Stimulated activated CD4-positive, alpha-beta T cell treated with anti-CD3 and anti-CD28 coated beads, Interleukin-2, amount 100 ng/mL, for 48 hours (primary cell): ENCODE measurements around the gene ZCCHC7.
"Not testable (repeated sequence)": the region's sequence is repeated elsewhere in the genome, so short reads cannot be mapped to it uniquely, and the experiment has no call there.

ENCODE experiments used
- DNase-seq, 2 donors: peaks; one replicate each; pipeline ENCODE4 v3.0.0-alpha.2; 2020

Gene ZCCHC7

GRCh38 chr9:37381094-37381741, 260.8 kb downstream of the ZCCHC7 start:
- no peak for DNase-seq

GRCh38 chr9:37382161-37382981, 262.0 kb downstream of the ZCCHC7 start:
- DNase-seq = no peak

DNA sequence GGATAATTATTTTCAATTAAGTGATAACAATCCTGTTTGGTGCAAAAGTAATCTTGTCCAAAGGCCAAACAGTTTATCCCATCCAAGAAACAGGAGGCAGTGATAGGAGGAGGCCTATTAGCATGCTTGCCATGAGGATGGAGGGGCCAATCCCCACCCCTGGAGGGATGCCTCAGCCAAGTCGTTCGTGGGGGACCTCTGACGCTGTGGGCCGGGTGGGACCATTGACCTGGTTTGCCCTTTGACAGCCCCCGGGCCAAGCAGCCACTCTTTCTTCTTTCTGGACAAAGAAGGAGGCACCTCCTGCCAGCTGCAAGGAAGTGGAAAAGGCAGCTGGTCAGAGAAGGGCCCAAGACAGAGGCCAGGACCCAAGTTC, 262.6 kb downstream of the ZCCHC7 start:
- no peak for DNase-seq

GRCh38 chr9:37383393-37383792, 263.0 kb downstream of the ZCCHC7 start:
- no peak for DNase-seq

- no peak for DNase-seq
These were observed 263.7 kb downstream of the ZCCHC7 start for GRCh38 chr9:37383876-37384746.

- no peak for DNase-seq
These were observed 264.9 kb downstream of the ZCCHC7 start for GRCh38 chr9:37385286-37385685.

GRCh38 chr9:37386988-37387387, 266.6 kb downstream of the ZCCHC7 start:
- no peak for DNase-seq

GRCh38 chr9:37390759-37391158, 270.4 kb downstream of the ZCCHC7 start:
- no peak for DNase-seq

GRCh38 chr9:37392272-37392671, 271.9 kb downstream of the ZCCHC7 start:
- no peak for DNase-seq

- DNase-seq = no peak
These were observed 274.9 kb downstream of the ZCCHC7 start for GRCh38 chr9:37395229-37395628.

DNA sequence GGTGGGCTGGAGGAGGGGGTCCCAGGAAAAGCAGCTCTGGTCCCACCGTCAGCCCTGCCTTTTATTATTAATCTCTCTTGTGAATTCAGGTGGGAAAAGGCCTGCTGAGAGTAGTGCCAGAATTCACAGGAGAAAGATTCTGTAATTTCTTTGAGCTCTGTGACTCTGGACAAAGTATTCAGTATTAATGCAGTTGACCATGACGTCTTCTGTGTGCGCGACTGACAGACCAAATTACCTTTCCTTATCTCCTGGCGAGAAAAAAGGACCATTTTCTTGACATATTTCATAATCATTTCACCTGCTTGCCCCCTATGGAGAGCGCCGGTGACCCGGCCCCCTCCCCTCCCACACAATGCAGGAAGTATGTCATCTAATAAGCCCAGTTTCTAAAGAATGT, 275.3 kb downstream of the ZCCHC7 start:
- no peak for DNase-seq

- DNase-seq = not testable (repeated sequence)
These were observed 277.6 kb downstream of the ZCCHC7 start for GRCh38 chr9:37397948-37398347.

GRCh38 chr9:37398464-37399025, 278.2 kb downstream of the ZCCHC7 start:
- no peak for DNase-seq

- DNase-seq = no peak
These were observed 279.0 kb downstream of the ZCCHC7 start for GRCh38 chr9:37399336-37399735.

GRCh38 chr9:37404590-37404989, 284.2 kb downstream of the ZCCHC7 start:
- no peak for DNase-seq

DNA sequence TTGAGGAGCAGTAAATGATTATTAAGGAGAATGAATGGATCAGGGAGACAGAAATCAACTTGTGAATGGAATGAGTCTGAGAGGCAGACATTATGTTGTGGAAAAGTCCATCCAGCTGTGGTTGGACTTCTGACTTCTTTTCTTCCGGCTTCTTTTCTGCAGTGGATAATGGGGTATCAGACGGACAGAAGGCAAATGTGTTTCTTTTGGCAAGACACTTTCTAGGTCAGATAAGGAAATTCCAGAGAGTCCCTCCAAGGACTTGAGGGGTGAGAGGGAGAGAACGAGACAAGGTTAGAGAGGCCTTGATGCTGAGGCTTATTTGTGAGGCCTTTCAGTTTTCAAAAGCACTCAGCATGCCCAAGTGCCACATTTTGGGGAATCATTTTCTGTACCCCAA, 285.0 kb downstream of the ZCCHC7 start:
- DNase-seq = no peak

DNA sequence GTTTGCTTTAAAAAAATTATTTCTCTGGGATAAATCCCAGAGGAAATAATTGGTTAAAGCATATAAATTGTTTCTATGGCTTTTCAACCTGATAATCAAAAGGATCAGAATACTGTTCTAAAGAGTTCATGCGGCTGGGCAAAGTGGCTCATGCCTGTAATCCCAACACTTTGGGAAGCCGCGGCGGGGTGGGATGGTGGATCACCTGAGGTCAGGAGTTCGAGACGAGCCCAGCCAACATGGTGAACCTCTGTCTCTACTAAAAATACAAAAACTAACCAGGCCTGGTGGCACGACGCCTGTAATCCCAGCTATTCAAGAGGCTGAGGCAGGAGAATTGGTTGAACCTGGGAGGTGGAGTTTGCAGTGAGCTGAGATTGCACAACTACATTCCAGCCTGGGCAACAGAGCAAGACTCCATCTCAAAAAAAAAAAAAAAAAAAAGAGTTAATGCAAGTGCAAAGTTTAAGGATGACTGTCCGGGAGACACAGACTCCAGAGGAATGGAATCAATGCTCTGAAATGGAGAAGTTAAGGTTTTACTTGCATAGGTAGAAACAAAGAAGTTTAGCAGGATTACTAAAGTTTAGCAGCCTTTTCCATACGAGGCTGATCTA, 285.5 kb downstream of the ZCCHC7 start:
- DNase-seq = no peak

GRCh38 chr9:37406603-37407401, 286.4 kb downstream of the ZCCHC7 start:
- DNase-seq = no peak

- no peak for DNase-seq
These were observed 287.1 kb downstream of the ZCCHC7 start for GRCh38 chr9:37407468-37407867.
